KMS-11 (cell line): ENCODE measurements around the gene PTPRJ.

Experiments used
- H2AFZ ChIP-seq: fragments of 200-600 bp; sonication (generic); 2 replicates; pipeline ENCODE4 v1.6.1; 2016; ENCODE audit warnings: antibody characterized with exemption, mixed run types, low read depth
- H3K27ac ChIP-seq: fragments of 200-600 bp; sonication (generic); 2 replicates; pipeline ENCODE4 v1.6.1; 2016; ENCODE audit warnings: mild to moderate bottlenecking, mixed run types
- H3K27me3 ChIP-seq: fragments of 200-600 bp; sonication (generic); 2 replicates; pipeline ENCODE4 v1.6.1; 2017; ENCODE audit warnings: mild to moderate bottlenecking, low read depth, mixed run types, moderate library complexity; ENCODE audit not compliant: insufficient read depth
- H3K36me3 ChIP-seq: fragments of 200-600 bp; sonication (generic); 2 replicates; pipeline ENCODE4 v1.6.1; 2017; ENCODE audit warnings: mild to moderate bottlenecking, mixed run types; ENCODE audit not compliant: insufficient read depth
- H3K4me1 ChIP-seq: fragments of 200-600 bp; sonication (generic); 2 replicates; pipeline ENCODE4 v1.6.1; 2016; ENCODE audit warnings: mild to moderate bottlenecking, low read depth, mixed run types; ENCODE audit not compliant: poor library complexity, severe bottlenecking
- H3K4me2 ChIP-seq: fragments of 200-600 bp; sonication (generic); 2 replicates; pipeline ENCODE4 v1.7.0; 2016; ENCODE audit warnings: mild to moderate bottlenecking, mixed run types
- H3K4me3 ChIP-seq: fragments of 200-600 bp; sonication (generic); IDR thresholded peaks from 2 replicates; pipeline ENCODE4 v1.6.1; 2017; ENCODE audit warnings: low read depth, low read length, mixed read lengths; ENCODE audit not compliant: insufficient read depth
- H3K79me2 ChIP-seq: fragments of 200-600 bp; sonication (generic); 2 replicates; pipeline ENCODE4 v1.6.1; 2016; ENCODE audit warnings: low read depth, mixed run types; ENCODE audit not compliant: insufficient read depth
- H3K9ac ChIP-seq: fragments of 200-600 bp; sonication (generic); 2 replicates; pipeline ENCODE4 v1.6.1; 2016; ENCODE audit warnings: mild to moderate bottlenecking, mixed run types
- H4K20me1 ChIP-seq: fragments of 200-600 bp; sonication (generic); 2 replicates; pipeline ENCODE4 v1.6.1; 2016; ENCODE audit warnings: mild to moderate bottlenecking, mixed run types; ENCODE audit not compliant: insufficient read depth
- CTCF ChIP-seq: fragments of 200-600 bp; sonication (generic); conservative IDR thresholded peaks from 2 replicates; pipeline ENCODE4 v1.6.1; 2017; ENCODE audit warnings: low read depth, mild to moderate bottlenecking, antibody characterized with exemption, low read length, moderate library complexity, mixed read lengths

Gene PTPRJ

GRCh38 chr11:48095779-48096470 lies 115.6 kb downstream of the PTPRJ start:
- H3K27ac ChIP-seq = no peak overlapping the region
- no peak overlapping the region for H3K4me2 ChIP-seq
- H3K4me1 ChIP-seq = peaks cover 28% of the 10 kb centered on the region
- TF ChIP-seq CTCF = no peak
- no peaks in the 10 kb centered on the region for H3K79me2 ChIP-seq
- H3K27me3 ChIP-seq = no peaks in the 10 kb centered on the region
- no peaks in the 10 kb centered on the region for H3K36me3 ChIP-seq
- no peaks in the 10 kb centered on the region for H4K20me1 ChIP-seq
- no peak overlapping the region for H3K9ac ChIP-seq
- H3K4me3 ChIP-seq = no peak overlapping the region
- H2AFZ ChIP-seq = no peak overlapping the region

- Histone ChIP-seq H3K36me3 (no peaks in the 10 kb centered on the region), H3K79me2 (no peaks in the 10 kb centered on the region), H3K4me3 (no peak overlapping the region), H4K20me1 (no peaks in the 10 kb centered on the region), H3K27ac (no peak overlapping the region), H3K27me3 (no peaks in the 10 kb centered on the region), H3K4me2 (no peak overlapping the region), H3K4me1 (peaks cover 28% of the 10 kb centered on the region), H3K9ac (no peak overlapping the region), H2AFZ (no peak overlapping the region)
- no peak for TF ChIP-seq CTCF
Measured at GRCh38 chr11:48096588-48097525, 116.5 kb downstream of the PTPRJ start.

GRCh38 chr11:48098024-48098423 lies 117.7 kb downstream of the PTPRJ start:
- H2AFZ ChIP-seq = no peak overlapping the region
- no peak overlapping the region for H3K4me2 ChIP-seq
- no peaks in the 10 kb centered on the region for H4K20me1 ChIP-seq
- H3K4me1 ChIP-seq = peaks cover 24% of the 10 kb centered on the region
- no peak overlapping the region for H3K9ac ChIP-seq
- H3K27me3 ChIP-seq = no peaks in the 10 kb centered on the region
- TF ChIP-seq CTCF = no peak
- no peaks in the 10 kb centered on the region for H3K36me3 ChIP-seq
- H3K4me3 ChIP-seq = no peak overlapping the region
- H3K27ac ChIP-seq = no peak overlapping the region
- no peaks in the 10 kb centered on the region for H3K79me2 ChIP-seq

- Histone ChIP-seq H3K4me1 (peaks cover 4% of the 10 kb centered on the region), H3K36me3 (no peaks in the 10 kb centered on the region), H3K79me2 (no peaks in the 10 kb centered on the region), H3K4me3 (no peak overlapping the region), H4K20me1 (no peaks in the 10 kb centered on the region), H3K9ac (no peak overlapping the region), H3K4me2 (no peak overlapping the region), H3K27me3 (no peaks in the 10 kb centered on the region), H2AFZ (no peak overlapping the region), H3K27ac (no peak overlapping the region)
- TF ChIP-seq CTCF = no peak
Measured at GRCh38 chr11:48099916-48100446, 119.6 kb downstream of the PTPRJ start.
